Measurements from ENCODE around the gene ORMDL3. TPM values are rescaled to one million over a fixed set of nuclear protein-coding genes. Genes with fewer than 3 reads are reported as not detected.
"Not testable (repeated sequence)": the region's sequence is repeated elsewhere in the genome, so short reads cannot be mapped to it uniquely, and the experiment has no call there.

Gene ORMDL3
- total RNA-seq, 1 donor from 2014 or later = 26.6 TPM

- DNase-seq (ENCODE audit: low read depth) = no peak
- no peak for FAIRE-seq
- Histone ChIP-seq H3K27me3 (ENCODE audit: control insufficient read depth, insufficient read depth, low read length) (no peaks in the 10 kb centered on the region), H3K4me3 (ENCODE audit: low read depth, low read length) (no peak overlapping the region), H3K36me3 (ENCODE audit: control insufficient read depth, insufficient read depth, low read length) (peaks cover 4% of the 10 kb centered on the region)
- no peak for TF ChIP-seq CTCF (IDR thresholded peaks at IDR 0.05; ENCODE audit: insufficient read depth, low read length, severe bottlenecking)
Observed at GRCh38 chr17:39915559-39915958, 11.8 kb downstream of the ORMDL3 start.

DNA sequence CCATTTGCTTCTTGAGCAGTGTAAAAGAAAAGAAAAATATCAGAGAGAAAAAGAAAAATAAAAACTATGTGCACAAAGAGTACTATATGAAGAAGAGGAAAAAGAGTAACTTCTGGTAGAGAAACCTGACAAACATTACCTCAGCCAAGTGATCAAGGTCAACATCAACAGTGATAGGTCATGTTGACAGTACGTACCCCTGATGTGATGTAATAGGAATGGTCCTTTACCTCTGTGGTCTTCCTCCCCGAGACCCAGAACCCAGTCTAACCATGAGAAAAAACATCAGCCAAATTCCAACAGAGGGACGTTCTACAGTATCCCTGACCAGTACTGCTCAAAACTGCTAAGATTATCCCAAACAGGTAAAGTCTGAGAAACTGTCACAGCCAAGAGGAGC, 13.4 kb downstream of the ORMDL3 start:
- peaks cover 4% of the 10 kb centered on the region for H3K36me3 ChIP-seq (ENCODE audit: control insufficient read depth, insufficient read depth, low read length)
- no peak overlapping the region for H3K4me3 ChIP-seq (ENCODE audit: low read depth, low read length)
- no peaks in the 10 kb centered on the region for H3K27me3 ChIP-seq (ENCODE audit: control insufficient read depth, insufficient read depth, low read length)
- TF ChIP-seq CTCF (IDR thresholded peaks at IDR 0.05; ENCODE audit: insufficient read depth, low read length, severe bottlenecking) = no peak
- FAIRE-seq = no peak
- DNase-seq (ENCODE audit: low read depth) = no peak

DNA sequence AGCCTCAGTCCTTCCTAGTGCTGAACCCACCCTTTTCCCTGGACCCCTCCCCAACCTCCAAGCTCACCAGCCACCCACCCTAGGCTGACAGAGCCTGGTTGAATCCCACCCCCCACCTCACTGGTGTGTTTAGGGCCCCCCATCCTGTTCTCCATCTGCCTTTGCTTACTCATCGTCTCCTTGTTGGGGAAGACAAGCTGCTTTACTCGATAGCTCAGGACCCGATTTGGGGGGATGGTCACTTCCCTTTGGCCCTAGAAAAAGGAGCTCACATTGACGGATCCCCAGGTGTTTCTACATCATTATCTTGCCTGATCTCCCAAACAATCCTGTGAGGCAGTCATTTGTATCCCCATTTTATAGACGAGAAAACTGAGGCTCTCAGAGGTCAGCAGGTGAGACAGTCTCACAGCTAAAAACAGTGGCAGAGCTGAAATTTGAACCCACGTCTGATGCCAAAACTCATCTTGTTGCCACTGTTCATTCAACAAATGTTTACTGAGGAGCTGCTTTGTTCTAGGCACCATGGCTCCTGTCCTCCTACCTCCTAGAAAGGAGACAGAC, 18.5 kb downstream of the ORMDL3 start:
- Histone ChIP-seq H3K27me3 (ENCODE audit: control insufficient read depth, insufficient read depth, low read length) (no peaks in the 10 kb centered on the region), H3K36me3 (ENCODE audit: control insufficient read depth, insufficient read depth, low read length) (peaks cover 3% of the 10 kb centered on the region), H3K4me3 (ENCODE audit: low read depth, low read length) (no peak overlapping the region)
- no peak for FAIRE-seq
- no peak for TF ChIP-seq CTCF (IDR thresholded peaks at IDR 0.05; ENCODE audit: insufficient read depth, low read length, severe bottlenecking)
- DNase-seq (ENCODE audit: low read depth) = no peak

GRCh38 chr17:39904990-39905288, 22.5 kb downstream of the ORMDL3 start:
- FAIRE-seq (no peak), DNase-seq (ENCODE audit: low read depth) (no peak)
- H3K36me3 ChIP-seq (ENCODE audit: control insufficient read depth, insufficient read depth, low read length) = no peaks in the 10 kb centered on the region
- no peak overlapping the region for H3K4me3 ChIP-seq (ENCODE audit: low read depth, low read length)
- no peaks in the 10 kb centered on the region for H3K27me3 ChIP-seq (ENCODE audit: control insufficient read depth, insufficient read depth, low read length)
- TF ChIP-seq CTCF (IDR thresholded peaks at IDR 0.05; ENCODE audit: insufficient read depth, low read length, severe bottlenecking) = no peak

DNA sequence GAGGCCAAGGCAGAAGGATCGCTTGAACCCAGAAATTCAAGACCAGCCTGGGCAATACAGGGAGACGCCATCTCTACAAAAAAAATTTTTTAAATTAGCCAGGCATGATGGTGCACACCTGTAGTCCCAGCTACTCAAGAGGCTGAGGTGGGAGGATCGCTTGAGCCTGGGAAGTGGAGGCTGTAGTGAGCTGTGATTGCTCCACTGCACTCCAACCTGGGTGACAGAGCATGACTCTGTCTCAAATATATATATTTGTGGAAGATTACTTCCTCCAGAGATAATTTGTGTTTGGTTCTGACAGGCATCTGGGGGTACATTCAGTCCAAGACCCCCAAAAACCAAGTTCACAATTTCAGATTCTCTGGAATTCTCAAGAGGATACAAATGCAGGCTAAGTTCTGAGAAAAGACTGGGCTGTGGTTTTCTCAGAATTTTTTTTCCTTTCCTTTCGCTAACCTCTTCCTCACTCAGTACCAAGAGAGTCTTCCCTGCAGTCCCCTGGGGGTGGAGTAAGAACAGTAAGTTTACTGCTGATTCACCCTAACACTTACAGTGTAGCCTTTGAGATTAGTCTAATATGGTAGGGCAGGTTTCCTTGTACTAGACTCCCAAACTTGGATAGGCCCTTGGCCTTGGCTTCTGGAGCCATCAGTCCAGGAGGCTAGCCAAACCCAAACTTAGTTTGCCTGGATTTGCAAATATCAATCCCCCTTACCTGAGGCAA, 24.1 kb downstream of the ORMDL3 start:
- TF ChIP-seq CTCF (IDR thresholded peaks at IDR 0.05; ENCODE audit: insufficient read depth, low read length, severe bottlenecking) = no peak
- DNase-seq (ENCODE audit: low read depth) = no peak
- H3K27me3 ChIP-seq (ENCODE audit: control insufficient read depth, insufficient read depth, low read length) = no peaks in the 10 kb centered on the region
- no peak for FAIRE-seq
- no peak overlapping the region for H3K4me3 ChIP-seq (ENCODE audit: low read depth, low read length)
- H3K36me3 ChIP-seq (ENCODE audit: control insufficient read depth, insufficient read depth, low read length) = no peaks in the 10 kb centered on the region

GRCh38 chr17:39902027-39902426, 25.4 kb downstream of the ORMDL3 start:
- not testable (repeated sequence) for H3K27me3 ChIP-seq (ENCODE audit: control insufficient read depth, insufficient read depth, low read length); DNase-seq (ENCODE audit: low read depth); FAIRE-seq; H3K36me3 ChIP-seq (ENCODE audit: control insufficient read depth, insufficient read depth, low read length); H3K4me3 ChIP-seq (ENCODE audit: low read depth, low read length)
